B cell (primary cell): ENCODE measurements around the gene NOTCH1.
"Not testable (repeated sequence)": the region's sequence is repeated elsewhere in the genome, so short reads cannot be mapped to it uniquely, and the experiment has no call there.

Source experiments
- EZH2 ChIP-seq: IDR thresholded peaks from 2 replicates; pipeline ENCODE4 v1.6.1; 2012; ENCODE audit warnings: borderline replicate concordance, low read depth, mild to moderate bottlenecking, moderate library complexity, low read length; ENCODE audit not compliant: insufficient read depth, poor library complexity, severe bottlenecking
- TF ChIP-seq, protein P1 (sequence below): fragments of 200-600 bp; IDR thresholded peaks from one replicate; pipeline ENCODE4 v1.8.0; 2022; ENCODE audit warnings: antibody characterized with exemption, mild to moderate bottlenecking

DNA sequence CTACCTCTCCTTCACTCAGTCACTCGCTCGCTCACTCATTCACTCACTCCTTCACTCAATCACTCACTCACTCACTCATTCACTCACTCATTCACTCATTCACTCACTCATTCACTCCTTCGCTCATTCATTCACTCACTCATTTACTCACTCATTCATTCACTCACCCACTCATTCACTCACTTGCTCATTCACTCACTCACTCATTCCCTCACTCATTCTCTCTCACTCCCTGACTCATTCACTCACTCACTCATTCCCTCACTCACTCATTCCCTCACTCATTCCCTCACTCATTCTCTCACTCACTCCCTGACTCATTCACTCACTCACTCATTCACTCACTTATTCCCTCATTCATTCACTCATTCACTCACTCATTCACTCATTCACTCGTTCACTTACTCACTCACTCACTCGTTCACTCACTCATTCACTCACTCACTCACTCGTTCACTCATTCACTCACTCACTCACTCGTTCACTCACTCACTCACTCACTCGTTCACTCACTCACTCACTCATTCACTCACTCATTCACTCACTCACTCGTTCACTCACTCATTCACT, 33.9 kb upstream of the NOTCH1 start:
- TF ChIP-seq, protein P1, sequence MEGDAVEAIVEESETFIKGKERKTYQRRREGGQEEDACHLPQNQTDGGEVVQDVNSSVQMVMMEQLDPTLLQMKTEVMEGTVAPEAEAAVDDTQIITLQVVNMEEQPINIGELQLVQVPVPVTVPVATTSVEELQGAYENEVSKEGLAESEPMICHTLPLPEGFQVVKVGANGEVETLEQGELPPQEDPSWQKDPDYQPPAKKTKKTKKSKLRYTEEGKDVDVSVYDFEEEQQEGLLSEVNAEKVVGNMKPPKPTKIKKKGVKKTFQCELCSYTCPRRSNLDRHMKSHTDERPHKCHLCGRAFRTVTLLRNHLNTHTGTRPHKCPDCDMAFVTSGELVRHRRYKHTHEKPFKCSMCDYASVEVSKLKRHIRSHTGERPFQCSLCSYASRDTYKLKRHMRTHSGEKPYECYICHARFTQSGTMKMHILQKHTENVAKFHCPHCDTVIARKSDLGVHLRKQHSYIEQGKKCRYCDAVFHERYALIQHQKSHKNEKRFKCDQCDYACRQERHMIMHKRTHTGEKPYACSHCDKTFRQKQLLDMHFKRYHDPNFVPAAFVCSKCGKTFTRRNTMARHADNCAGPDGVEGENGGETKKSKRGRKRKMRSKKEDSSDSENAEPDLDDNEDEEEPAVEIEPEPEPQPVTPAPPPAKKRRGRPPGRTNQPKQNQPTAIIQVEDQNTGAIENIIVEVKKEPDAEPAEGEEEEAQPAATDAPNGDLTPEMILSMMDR, result not testable (repeated sequence)
- not testable (repeated sequence) for TF ChIP-seq EZH2
